Thyroid gland (tissue), 4 donors: Measurements from ENCODE around the gene THAP4. TPM values are rescaled to one million over a fixed set of nuclear protein-coding genes. Genes with fewer than 3 reads are reported as not detected.

Source experiments
- DNase-seq, 2 donors: peaks; one replicate each; pipeline ENCODE4 v3.0.0-alpha.2; 2019
- H3K27ac ChIP-seq, 3 donors: fragments of 200-600 bp; sonication (generic); 1 replicate in 2 of 3; 2 replicates in 1 of 3; pipeline ENCODE4 v1.5.1; 2016 to 2019; ENCODE audit warnings: mild to moderate bottlenecking in 1 of 3, moderate library complexity in 1 of 3
- H3K27me3 ChIP-seq: fragments of 200-600 bp; sonication (generic); one replicate; pipeline ENCODE4 v1.5.1; 2019
- H3K36me3 ChIP-seq, 2 donors: fragments of 200-600 bp; sonication (generic); one replicate each; pipeline ENCODE4 v1.5.1; 2016 to 2019
- H3K4me1 ChIP-seq, 2 donors: fragments of 200-600 bp; sonication (generic); one replicate each; pipeline ENCODE4 v1.5.1; 2017 to 2019
- H3K4me3 ChIP-seq, 3 donors: fragments of 200-600 bp; sonication (generic); replicated peaks in 1 of 3; 1 replicate in 2 of 3; 2 replicates in 1 of 3; pipeline ENCODE4 v1.5.1; 2016; ENCODE audit warnings: mild to moderate bottlenecking in 1 of 3
- H3K9me3 ChIP-seq: fragments of 200-600 bp; sonication (generic); one replicate; pipeline ENCODE4 v1.5.1; 2017
- CTCF ChIP-seq, 6 experiments: fragments of 200-600 bp in 3 of 6; fragments of 450-650 bp in 3 of 6; sonication (generic) in 3 of 6; IDR thresholded peaks; one replicate each; pipeline ENCODE4 v1.5.1; 2016 to 2019; ENCODE audit warnings: antibody characterized with exemption in 6 of 6, mild to moderate bottlenecking in 2 of 6, inconsistent platforms in 1 of 6, moderate library complexity in 1 of 6
- POLR2A ChIP-seq, 2 donors: fragments of 450-650 bp; IDR thresholded peaks; one replicate each; pipeline ENCODE4 v1.6.1; 2017; ENCODE audit warnings: antibody characterized with exemption in 2 of 2, mild to moderate bottlenecking in 2 of 2, moderate library complexity in 1 of 2
- whole genome bisulfite sequencing, 2 donors: methylation state at CpG; one replicate each; pipeline ENCODE4 v1.1.5; 2017; 5-methylcytosine and 5-hydroxymethylcytosine counted together
- intact Hi-C: fragments of 100-400 bp; cut with DNase I; formaldehyde crosslinking; loops from one replicate; pipeline ENCODE4 v1.15.1; 2023
- total RNA-seq, 4 donors: library from RNA; depleted of rRNA; stranded (reverse); fragments of >200 nt; gene quantifications; one replicate each; pipeline ENCODE4 v1.2.3, GENCODE V29; 2016

Gene THAP4
- total RNA-seq, 4 donors from 2014 or later: 42.9 to 53.6 (median 46.2) TPM

- peaks cover 20 to 26% of the 10 kb centered on the region in 2 donors for H3K4me1 ChIP-seq
These were observed 2.4 kb upstream of the THAP4 start for GRCh38 chr2:241639385-241639784.

GRCh38 chr2:241638940-241639339, 2.0 kb upstream of the THAP4 start:
- 96 to 97% methylated on average over 6 to 13 of the region's 14 CpGs for WGBS, 2 donors
- no peak overlapping the region for H3K4me3 ChIP-seq

More at GRCh38 chr2:241639385-241639784, 2.4 kb upstream of the THAP4 start:
- Histone ChIP-seq H3K36me3 (no peaks in the 10 kb centered on the region), H3K4me3 (no peak overlapping the region), H3K27me3 (no peaks in the 10 kb centered on the region), H3K27ac (no peak overlapping the region), H3K9me3 (no peaks in the 10 kb centered on the region)
- intact Hi-C loops: no loop called here
- no peak for TF ChIP-seq CTCF (IDR thresholded peaks at IDR 0.05)
- TF ChIP-seq POLR2A (IDR thresholded peaks at IDR 0.05): no peak
- WGBS, 2 donors: 97 to 99% methylated on average over 3 to 7 of the region's 7 CpGs
- no peak for DNase-seq

GRCh38 chr2:241637795-241638660, 1.1 kb upstream of the THAP4 start:
- Histone ChIP-seq H3K27ac (peak overlapping the region; percentile 98 to 100 (median 100)), H3K4me3 (peak overlapping the region; percentile 29 to 90 (median 82)), H3K27me3 (no peaks in the 10 kb centered on the region), H3K36me3 (peaks cover 6 to 7% of the 10 kb centered on the region in 2 donors), H3K9me3 (no peaks in the 10 kb centered on the region), H3K4me1 (peaks cover 20 to 26% of the 10 kb centered on the region in 2 donors)
- intact Hi-C loops: no loop called here
- WGBS, 2 donors: 2% methylated on average over 27 to 34 of the region's 67 CpGs
- TF ChIP-seq CTCF (IDR thresholded peaks at IDR 0.05) (no peak), POLR2A (IDR thresholded peaks at IDR 0.05) (no peak)
- DNase-seq: peak; percentile 25 to 42

More at GRCh38 chr2:241638940-241639339, 2.0 kb upstream of the THAP4 start:
- DNase-seq: no peak
- no peak overlapping the region for H3K27ac ChIP-seq
- no peaks in the 10 kb centered on the region for H3K9me3 ChIP-seq
- TF ChIP-seq CTCF (IDR thresholded peaks at IDR 0.05): no peak
- no peak for TF ChIP-seq POLR2A (IDR thresholded peaks at IDR 0.05)
- peaks cover 20 to 26% of the 10 kb centered on the region in 2 donors for H3K4me1 ChIP-seq
- no peaks in the 10 kb centered on the region for H3K27me3 ChIP-seq
- H3K36me3 ChIP-seq: no peaks in the 10 kb centered on the region
- intact Hi-C loops: no loop called here

- WGBS, 2 donors: 0 to 1% methylated on average over 17 to 18 of the region's 97 CpGs
- Histone ChIP-seq H3K27ac (peak overlapping the region in 2 of 3 donors; percentile 98 to 100), H3K4me1 (peaks cover 20 to 26% of the 10 kb centered on the region in 2 donors), H3K4me3 (peak overlapping the region; percentile 66 to 95 (median 90)), H3K27me3 (no peaks in the 10 kb centered on the region), H3K36me3 (peaks cover 13% of the 10 kb centered on the region in 2 donors), H3K9me3 (no peaks in the 10 kb centered on the region)
- DNase-seq: peak; percentile 44 to 45
- peak in 1 of 2 donors; percentile 5 for TF ChIP-seq POLR2A (IDR thresholded peaks at IDR 0.05)
- no peak for TF ChIP-seq CTCF (IDR thresholded peaks at IDR 0.05)
- intact Hi-C loops: no loop called here
These were observed 558 bp downstream of the THAP4 start for GRCh38 chr2:241636182-241637017.
